Right atrium auricular region (tissue), 2 donors: ENCODE data around the gene LYPD4. TPM values are rescaled to one million over a fixed set of nuclear protein-coding genes. Genes with fewer than 3 reads are reported as not detected.

Source experiments
- DNase-seq: peaks from one replicate; pipeline ENCODE4 v3.0.0-alpha.2; 2019; ENCODE audit warnings: low spot score
- H3K27ac ChIP-seq, 2 donors: fragments of 200-600 bp; sonication (generic); 1 replicate in 1 of 2; 2 replicates in 1 of 2; pipeline ENCODE4 v1.5.1; 2016 to 2019
- H3K27me3 ChIP-seq, 2 donors: fragments of 200-600 bp; sonication (generic); one replicate each; pipeline versions ENCODE4 v1.5.1 to v1.6.0; 2017 to 2019
- H3K36me3 ChIP-seq: fragments of 200-600 bp; sonication (generic); one replicate; pipeline ENCODE4 v1.5.1; 2016
- H3K4me1 ChIP-seq, 2 donors: fragments of 200-600 bp; sonication (generic); one replicate each; pipeline versions ENCODE4 v1.5.1 to v1.6.0; 2017 to 2019
- H3K4me3 ChIP-seq, 2 donors: fragments of 200-600 bp; sonication (generic); 1 replicate in 1 of 2; 2 replicates in 1 of 2; pipeline ENCODE4 v1.5.1; 2017 to 2019; ENCODE audit warnings: mild to moderate bottlenecking in 1 of 2, moderate library complexity in 1 of 2
- H3K9me3 ChIP-seq, 2 donors: fragments of 200-600 bp; sonication (generic); one replicate each; pipeline ENCODE4 v1.5.1; 2019
- CTCF ChIP-seq, 2 donors: fragments of 200-600 bp; sonication (generic); IDR thresholded peaks; one replicate each; pipeline ENCODE4 v1.5.1; 2019; ENCODE audit warnings: antibody characterized with exemption in 2 of 2
- total RNA-seq, 2 donors: library from RNA; depleted of rRNA; stranded (reverse); fragments of >200 nt; gene quantifications; one replicate each; pipeline ENCODE4 v1.1.0, GENCODE V29; 2016

LYPD4 gene
- total RNA-seq, 2 donors from 2014 or later = not detected

GRCh38 chr19:41808663-41809566, 35.6 kb downstream of the LYPD4 start:
- Histone ChIP-seq H3K4me1 (no peaks in the 10 kb centered on the region), H3K4me3 (no peak overlapping the region), H3K36me3 (no peaks in the 10 kb centered on the region), H3K9me3 (no peaks in the 10 kb centered on the region), H3K27ac (no peak overlapping the region), H3K27me3 (no peaks in the 10 kb centered on the region)
- DNase-seq = no peak
- TF ChIP-seq CTCF (IDR thresholded peaks at IDR 0.05) = no peak

- Histone ChIP-seq H3K4me1 (no peaks in the 10 kb centered on the region), H3K27ac (no peak overlapping the region), H3K4me3 (no peak overlapping the region), H3K27me3 (no peaks in the 10 kb centered on the region), H3K36me3 (no peaks in the 10 kb centered on the region), H3K9me3 (no peaks in the 10 kb centered on the region)
- no peak for TF ChIP-seq CTCF (IDR thresholded peaks at IDR 0.05)
- no peak for DNase-seq
Observed at GRCh38 chr19:41807176-41807575, 37.3 kb downstream of the LYPD4 start.

- Histone ChIP-seq H3K36me3 (no peaks in the 10 kb centered on the region), H3K9me3 (no peaks in the 10 kb centered on the region), H3K27me3 (no peaks in the 10 kb centered on the region), H3K4me1 (no peaks in the 10 kb centered on the region), H3K4me3 (no peak overlapping the region), H3K27ac (no peak overlapping the region)
- DNase-seq = no peak
- no peak for TF ChIP-seq CTCF (IDR thresholded peaks at IDR 0.05)
Observed at GRCh38 chr19:41804336-41804735, 40.1 kb downstream of the LYPD4 start.

- no peak overlapping the region for H3K27ac ChIP-seq
- no peaks in the 10 kb centered on the region for H3K27me3 ChIP-seq
- no peak for TF ChIP-seq CTCF (IDR thresholded peaks at IDR 0.05)
- DNase-seq = no peak
- no peak overlapping the region for H3K4me3 ChIP-seq
- no peaks in the 10 kb centered on the region for H3K4me1 ChIP-seq
- H3K9me3 ChIP-seq = no peaks in the 10 kb centered on the region
- H3K36me3 ChIP-seq = no peaks in the 10 kb centered on the region
Observed at GRCh38 chr19:41802770-41803169, 41.7 kb downstream of the LYPD4 start.

- Histone ChIP-seq H3K4me1 (no peaks in the 10 kb centered on the region), H3K4me3 (no peak overlapping the region), H3K27me3 (no peaks in the 10 kb centered on the region), H3K36me3 (no peaks in the 10 kb centered on the region), H3K9me3 (no peaks in the 10 kb centered on the region), H3K27ac (no peak overlapping the region)
- TF ChIP-seq CTCF (IDR thresholded peaks at IDR 0.05) = no peak
- no peak for DNase-seq
Observed at GRCh38 chr19:41801792-41802211, 42.7 kb downstream of the LYPD4 start.
